GM11168 (cell line): Measurements from ENCODE around the gene ITGBL1.

Experiments used
- in situ Hi-C: fragments of 300-500 bp; cut with MboI; formaldehyde crosslinking; loops from one replicate; pipeline ENCODE4 v1.12.0; 2022; ENCODE audit warnings: low sequenced_read_pairs; ENCODE audit not compliant: unreplicated experiment

The ITGBL1 gene, protein sequence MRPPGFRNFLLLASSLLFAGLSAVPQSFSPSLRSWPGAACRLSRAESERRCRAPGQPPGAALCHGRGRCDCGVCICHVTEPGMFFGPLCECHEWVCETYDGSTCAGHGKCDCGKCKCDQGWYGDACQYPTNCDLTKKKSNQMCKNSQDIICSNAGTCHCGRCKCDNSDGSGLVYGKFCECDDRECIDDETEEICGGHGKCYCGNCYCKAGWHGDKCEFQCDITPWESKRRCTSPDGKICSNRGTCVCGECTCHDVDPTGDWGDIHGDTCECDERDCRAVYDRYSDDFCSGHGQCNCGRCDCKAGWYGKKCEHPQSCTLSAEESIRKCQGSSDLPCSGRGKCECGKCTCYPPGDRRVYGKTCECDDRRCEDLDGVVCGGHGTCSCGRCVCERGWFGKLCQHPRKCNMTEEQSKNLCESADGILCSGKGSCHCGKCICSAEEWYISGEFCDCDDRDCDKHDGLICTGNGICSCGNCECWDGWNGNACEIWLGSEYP

GRCh38 chr13:101452519-101453485 lies at the start of gene ITGBL1:
ITGBL1 (plus strand) TSS chr13:101452675; CDS start chr13:101452834, 159 bp downstream.
- in situ Hi-C loops: loop anchor here (25.0 kb wide), 1 partner anchor 316 kb away; no protein-coding TSS in a partner anchor

DNA sequence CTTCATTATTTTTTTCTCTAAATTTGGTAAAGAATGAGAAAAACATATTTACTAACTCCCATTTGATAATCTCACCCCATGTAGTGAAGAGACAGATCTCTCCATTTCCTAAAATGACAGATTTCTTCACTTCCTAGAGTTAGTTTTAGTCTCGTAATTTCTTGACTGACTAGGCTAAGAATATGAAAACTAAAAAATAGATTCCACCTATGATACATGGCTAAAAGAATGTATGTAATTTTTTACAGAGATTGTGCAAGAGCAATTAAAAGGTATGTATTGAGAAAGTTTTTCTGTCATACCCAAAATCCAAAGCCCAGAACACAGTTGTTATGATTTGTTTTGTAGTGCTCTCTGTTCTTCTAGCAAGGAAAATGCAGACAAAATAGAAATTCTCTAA lies 45.7 kb upstream of the ITGBL1 start:
- in situ Hi-C loops: no loop called here

- in situ Hi-C loops: no loop called here
Measured at GRCh38 chr13:101408154-101408553, 44.3 kb upstream of the ITGBL1 start.

DNA sequence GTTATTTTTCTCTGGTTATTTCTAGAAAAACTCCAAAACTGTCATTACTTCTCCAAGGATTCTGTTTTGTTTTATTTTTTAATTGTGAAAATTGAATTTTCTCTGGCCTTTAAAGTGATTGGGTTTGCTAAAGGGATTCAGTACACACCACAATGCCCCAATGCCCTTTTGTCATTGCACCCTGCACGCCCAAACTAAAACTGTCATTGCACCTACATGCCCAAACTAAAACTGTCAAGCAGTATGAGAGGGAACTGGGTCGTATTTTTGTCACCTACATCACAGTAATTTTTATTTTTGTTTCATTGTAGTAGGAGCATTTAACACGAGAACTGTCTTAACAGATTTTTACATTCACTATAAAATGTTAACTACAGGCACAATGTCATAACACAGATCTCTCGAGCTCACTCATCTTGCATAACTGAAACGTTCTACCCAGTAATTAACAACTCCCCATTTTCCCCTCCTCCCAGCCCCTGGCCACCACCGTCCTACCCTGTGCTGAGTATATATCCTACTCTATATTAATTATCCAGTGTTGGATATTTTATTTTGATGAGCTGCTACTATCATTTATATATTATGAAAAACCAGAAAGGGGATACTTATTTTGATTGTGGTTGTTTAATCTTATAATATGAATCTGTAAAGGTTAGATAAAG lies 43.4 kb upstream of the ITGBL1 start:
- in situ Hi-C loops: no loop called here

DNA sequence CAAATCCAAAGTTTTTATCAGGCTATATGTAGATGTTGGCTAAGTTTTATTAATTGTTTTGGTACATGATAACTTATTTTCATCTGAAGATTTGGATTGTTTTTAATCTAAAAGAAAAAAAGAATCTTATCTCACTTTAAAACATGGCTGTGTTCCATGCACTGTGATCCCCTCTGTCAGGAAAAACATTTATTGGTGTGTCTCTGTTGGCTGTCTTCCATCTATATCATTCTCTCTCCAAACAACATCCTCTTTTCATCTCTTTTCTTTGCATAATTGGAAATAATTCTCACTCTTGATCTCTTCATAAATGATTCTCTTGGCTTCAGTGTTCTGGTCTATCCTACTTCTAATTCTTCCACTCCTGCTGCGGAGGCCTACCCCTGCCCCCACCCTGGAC lies 40.4 kb upstream of the ITGBL1 start:
- in situ Hi-C loops: no loop called here

DNA sequence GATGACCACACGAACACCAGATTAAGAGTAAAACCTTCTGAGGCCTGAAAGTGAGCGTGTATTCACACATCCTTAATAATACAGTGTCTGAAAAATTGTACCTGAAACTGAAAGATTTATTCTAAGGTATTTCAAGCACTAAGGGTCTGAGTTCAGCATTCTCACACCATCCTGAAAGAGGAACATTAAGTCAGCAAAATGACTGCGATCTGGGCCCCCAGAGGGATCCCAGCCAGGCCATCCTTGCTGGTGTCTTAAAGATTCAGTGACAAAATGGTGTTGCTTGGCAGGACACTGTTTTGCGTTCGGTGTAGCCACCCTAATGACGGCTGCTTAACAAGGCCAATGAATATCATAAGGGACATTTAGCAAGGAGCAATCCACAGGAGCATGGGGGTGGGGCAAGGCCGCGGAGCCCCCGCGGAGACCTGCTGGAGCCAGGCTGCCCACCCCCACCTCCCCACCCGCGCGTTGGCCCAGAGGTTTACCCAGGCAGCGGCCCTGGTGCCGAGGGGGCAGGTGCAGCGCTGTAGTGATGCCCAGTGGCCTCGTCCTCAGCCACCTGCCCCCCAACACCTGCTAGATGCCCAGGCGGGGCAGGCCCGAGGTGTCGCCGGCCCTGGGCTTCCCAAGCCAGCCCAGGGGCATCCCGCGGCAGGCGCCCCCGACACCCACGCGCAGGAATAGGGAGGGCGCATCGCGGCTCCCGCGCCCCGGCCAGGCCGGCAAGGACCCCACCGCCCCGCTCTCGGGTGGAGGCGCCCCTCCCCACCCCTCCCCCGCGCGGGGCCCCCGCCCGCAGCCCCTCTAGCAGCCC lies 36.9 kb upstream of the ITGBL1 start:
- in situ Hi-C loops: no loop called here

- in situ Hi-C loops: no loop called here
Measured at GRCh38 chr13:101416181-101417042, 36.1 kb upstream of the ITGBL1 start, which contains the start of gene NALCN. NALCN (minus strand) TSS chr13:101416508; CDS start chr13:101399126, 17,382 bp downstream.

- in situ Hi-C loops: no loop called here
Measured at GRCh38 chr13:101417043-101417406, 35.5 kb upstream of the ITGBL1 start.

GRCh38 chr13:101417501-101417900 lies 35.0 kb upstream of the ITGBL1 start:
- in situ Hi-C loops: no loop called here

GRCh38 chr13:101423872-101424271 lies 28.6 kb upstream of the ITGBL1 start:
- in situ Hi-C loops: no loop called here

GRCh38 chr13:101424381-101425155 lies 27.9 kb upstream of the ITGBL1 start:
- in situ Hi-C loops: no loop called here

- in situ Hi-C loops: no loop called here
Measured at GRCh38 chr13:101425156-101425471, 27.4 kb upstream of the ITGBL1 start.

GRCh38 chr13:101425623-101426022 lies 26.9 kb upstream of the ITGBL1 start:
- in situ Hi-C loops: no loop called here

DNA sequence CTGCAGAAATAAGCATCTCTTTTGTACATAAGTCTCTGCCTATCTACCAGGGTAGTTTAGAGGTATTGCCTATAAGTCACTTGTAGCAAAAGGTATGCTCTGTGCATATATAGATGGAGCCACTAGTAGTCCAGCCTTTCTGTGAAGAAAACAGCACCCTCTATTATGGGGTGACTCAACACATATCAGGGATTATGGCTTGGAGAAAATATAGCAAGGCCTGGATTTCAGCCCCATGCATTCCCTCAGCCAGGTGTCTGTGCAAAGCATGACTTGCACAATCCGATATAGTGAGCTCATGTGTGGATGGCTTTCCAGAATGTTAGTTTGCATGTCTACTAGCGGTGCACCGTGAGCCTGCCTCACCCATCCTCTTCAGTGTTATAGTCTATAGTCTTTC lies 22.7 kb upstream of the ITGBL1 start:
- in situ Hi-C loops: no loop called here

DNA sequence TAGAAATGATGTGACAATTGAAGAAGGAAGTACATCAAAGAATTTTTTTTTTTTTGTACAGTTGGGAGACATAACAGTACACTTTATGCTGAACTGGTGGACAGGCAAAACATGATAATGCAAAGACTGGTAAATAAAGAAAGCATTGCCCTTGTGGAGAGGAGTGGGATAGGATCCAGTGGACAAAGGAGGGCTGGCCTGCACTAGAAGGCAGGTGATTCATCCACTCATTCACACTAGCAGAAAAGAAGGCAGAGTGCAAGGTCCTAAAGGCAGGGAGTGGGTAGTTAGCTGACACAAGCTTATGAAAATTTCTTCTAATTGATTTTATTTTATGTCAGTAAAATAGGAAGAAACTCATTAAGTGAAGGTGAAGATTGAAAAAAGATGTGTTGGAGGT lies 18.6 kb upstream of the ITGBL1 start:
- in situ Hi-C loops: no loop called here

DNA sequence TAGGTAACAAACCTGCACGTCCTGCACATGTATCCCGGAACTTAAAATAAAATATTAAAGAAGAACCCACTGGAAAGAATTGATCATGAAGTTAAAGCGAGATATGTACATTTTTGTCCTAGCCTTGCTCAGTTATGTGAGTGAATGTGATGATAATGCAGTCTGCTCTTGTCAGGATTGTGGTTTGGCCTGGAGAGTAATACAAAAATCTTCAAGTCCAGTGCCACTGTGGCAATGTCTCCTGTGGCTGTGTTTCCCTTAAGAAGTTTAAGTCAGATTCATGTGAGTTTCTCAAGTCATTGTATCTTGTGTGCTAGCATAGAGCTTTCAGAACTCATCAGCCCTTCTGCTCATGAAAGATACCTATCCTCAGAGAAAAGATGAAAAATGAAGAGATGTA lies 18.0 kb upstream of the ITGBL1 start:
- in situ Hi-C loops: no loop called here

DNA sequence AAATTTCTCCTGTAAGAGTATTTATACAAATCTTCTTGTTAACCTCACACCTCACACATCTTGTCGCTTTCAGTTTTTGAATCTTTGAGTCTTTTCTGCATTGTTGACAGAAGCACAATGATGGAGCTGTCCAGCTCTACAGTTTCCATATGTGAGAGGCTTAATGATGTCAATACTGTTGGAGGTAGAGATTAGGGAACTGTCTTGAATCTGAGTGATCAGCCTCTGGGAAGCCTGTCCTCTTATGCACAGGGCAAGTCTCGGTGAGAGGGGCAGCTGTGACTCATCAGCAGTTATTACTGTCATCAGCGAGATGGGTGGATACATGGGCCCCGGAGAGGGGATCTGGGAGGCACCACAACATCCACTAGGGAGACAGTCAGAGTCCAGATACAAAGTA lies 4.6 kb upstream of the ITGBL1 start:
- in situ Hi-C loops: no loop called here
